ENCODE results near the gene MORF4L1. TPM values are rescaled to one million over a fixed set of nuclear protein-coding genes. Genes with fewer than 3 reads are reported as not detected.
"Not testable (repeated sequence)": the region's sequence is repeated elsewhere in the genome, so short reads cannot be mapped to it uniquely, and the experiment has no call there.

The MORF4L1 gene
- total RNA-seq, 2 experiments from 2014 or later = 463 to 496 TPM

DNA sequence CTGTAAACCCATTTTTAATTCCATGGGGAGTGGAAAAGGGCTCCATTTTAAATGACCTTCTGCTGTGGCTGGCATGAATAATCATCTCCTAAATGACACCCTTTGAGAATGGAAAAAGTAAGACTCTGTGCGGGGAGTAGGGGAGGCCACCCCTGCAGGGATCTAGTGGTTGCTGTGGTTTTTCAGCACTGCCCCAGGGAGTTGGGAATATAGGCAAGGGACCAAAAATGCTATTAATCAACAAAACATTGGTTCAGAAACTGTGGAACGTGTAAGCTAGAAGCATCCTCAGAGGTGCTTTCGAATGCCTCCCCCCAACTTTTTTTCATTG, 31.3 kb upstream of the MORF4L1 start:
- Histone ChIP-seq H3K4me3 (ENCODE audit: low read length) (no peak overlapping the region), H3K27ac (ENCODE audit: low read depth in 1 of 2, low read length in 2 of 2) (no peak overlapping the region), H3K27me3 (ENCODE audit: control insufficient read depth in 1 of 2, insufficient read depth in 2 of 2, low read length in 2 of 2) (no peaks in the 10 kb centered on the region), H3K9me3 (ENCODE audit: control insufficient read depth in 1 of 2, insufficient read depth in 1 of 2, low read length in 2 of 2) (no peaks in the 10 kb centered on the region), H3K4me1 (ENCODE audit: insufficient read depth, low read length) (no peaks in the 10 kb centered on the region), H3K36me3 (ENCODE audit: insufficient read depth, low read length) (no peaks in the 10 kb centered on the region)
- CTCF ChIA-PET = no interaction called here
- H3K4me3 Mint-ChIP-seq = no peak overlapping the region
- H3K36me3 Mint-ChIP-seq (ENCODE audit: low read depth) = no peaks in the 10 kb centered on the region
- H3K4me1 Mint-ChIP-seq (ENCODE audit: low read depth) = no peaks in the 10 kb centered on the region
- H3K27ac Mint-ChIP-seq = no peak overlapping the region
- no peak for DNase-seq
- POLR2A ChIA-PET = no interaction called here
- no peaks in the 10 kb centered on the region for H3K9me3 Mint-ChIP-seq
- intact Hi-C loops (cut with DNase I, micrococcal nuclease) = no loop called here
- no peak for ATAC-seq (ENCODE audit: poor library complexity)
- peaks cover 5% of the 10 kb centered on the region for H3K27me3 Mint-ChIP-seq
- TF ChIP-seq, protein P1, sequence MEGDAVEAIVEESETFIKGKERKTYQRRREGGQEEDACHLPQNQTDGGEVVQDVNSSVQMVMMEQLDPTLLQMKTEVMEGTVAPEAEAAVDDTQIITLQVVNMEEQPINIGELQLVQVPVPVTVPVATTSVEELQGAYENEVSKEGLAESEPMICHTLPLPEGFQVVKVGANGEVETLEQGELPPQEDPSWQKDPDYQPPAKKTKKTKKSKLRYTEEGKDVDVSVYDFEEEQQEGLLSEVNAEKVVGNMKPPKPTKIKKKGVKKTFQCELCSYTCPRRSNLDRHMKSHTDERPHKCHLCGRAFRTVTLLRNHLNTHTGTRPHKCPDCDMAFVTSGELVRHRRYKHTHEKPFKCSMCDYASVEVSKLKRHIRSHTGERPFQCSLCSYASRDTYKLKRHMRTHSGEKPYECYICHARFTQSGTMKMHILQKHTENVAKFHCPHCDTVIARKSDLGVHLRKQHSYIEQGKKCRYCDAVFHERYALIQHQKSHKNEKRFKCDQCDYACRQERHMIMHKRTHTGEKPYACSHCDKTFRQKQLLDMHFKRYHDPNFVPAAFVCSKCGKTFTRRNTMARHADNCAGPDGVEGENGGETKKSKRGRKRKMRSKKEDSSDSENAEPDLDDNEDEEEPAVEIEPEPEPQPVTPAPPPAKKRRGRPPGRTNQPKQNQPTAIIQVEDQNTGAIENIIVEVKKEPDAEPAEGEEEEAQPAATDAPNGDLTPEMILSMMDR (IDR thresholded peaks at IDR 0.05) = no peak

DNA sequence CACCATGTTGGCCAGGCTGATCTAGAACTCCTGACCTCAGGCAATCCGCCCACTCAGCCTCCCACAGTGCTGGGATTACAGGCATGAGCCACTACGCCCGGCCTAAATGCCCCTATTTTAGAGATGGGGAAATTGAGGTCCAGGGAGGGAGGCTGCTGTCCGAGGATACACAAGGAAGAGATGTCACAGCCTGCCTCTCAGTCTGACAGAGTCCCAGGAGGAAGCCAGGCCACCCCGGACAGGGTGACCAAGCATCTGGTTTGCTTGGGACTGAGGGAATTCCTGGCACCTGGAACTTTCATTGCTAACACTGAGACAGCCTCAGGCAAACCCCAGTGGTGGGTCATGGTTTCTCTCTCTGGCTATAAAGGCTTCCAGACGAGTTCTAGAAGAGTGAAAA, 30.8 kb upstream of the MORF4L1 start:
- TF ChIP-seq, protein P1 (IDR thresholded peaks at IDR 0.05) = no peak
- H3K4me1 ChIP-seq (ENCODE audit: insufficient read depth, low read length) = no peaks in the 10 kb centered on the region
- peaks cover 5% of the 10 kb centered on the region for H3K27me3 Mint-ChIP-seq
- POLR2A ChIA-PET = no interaction called here
- intact Hi-C loops (cut with DNase I, micrococcal nuclease) = no loop called here
- H3K36me3 Mint-ChIP-seq (ENCODE audit: low read depth) = no peaks in the 10 kb centered on the region
- no peaks in the 10 kb centered on the region for H3K9me3 ChIP-seq (ENCODE audit: control insufficient read depth in 1 of 2, insufficient read depth in 1 of 2, low read length in 2 of 2)
- DNase-seq (no peak), ATAC-seq (ENCODE audit: poor library complexity) (no peak)
- CTCF ChIA-PET = no interaction called here
- no peaks in the 10 kb centered on the region for H3K27me3 ChIP-seq (ENCODE audit: control insufficient read depth in 1 of 2, insufficient read depth in 2 of 2, low read length in 2 of 2)
- no peak overlapping the region for H3K27ac ChIP-seq (ENCODE audit: low read depth in 1 of 2, low read length in 2 of 2)
- H3K4me1 Mint-ChIP-seq (ENCODE audit: low read depth) = no peaks in the 10 kb centered on the region
- no peak overlapping the region for H3K4me3 Mint-ChIP-seq
- H3K4me3 ChIP-seq (ENCODE audit: low read length) = no peak overlapping the region
- no peak overlapping the region for H3K27ac Mint-ChIP-seq
- H3K9me3 Mint-ChIP-seq = no peaks in the 10 kb centered on the region
- H3K36me3 ChIP-seq (ENCODE audit: insufficient read depth, low read length) = no peaks in the 10 kb centered on the region

DNA sequence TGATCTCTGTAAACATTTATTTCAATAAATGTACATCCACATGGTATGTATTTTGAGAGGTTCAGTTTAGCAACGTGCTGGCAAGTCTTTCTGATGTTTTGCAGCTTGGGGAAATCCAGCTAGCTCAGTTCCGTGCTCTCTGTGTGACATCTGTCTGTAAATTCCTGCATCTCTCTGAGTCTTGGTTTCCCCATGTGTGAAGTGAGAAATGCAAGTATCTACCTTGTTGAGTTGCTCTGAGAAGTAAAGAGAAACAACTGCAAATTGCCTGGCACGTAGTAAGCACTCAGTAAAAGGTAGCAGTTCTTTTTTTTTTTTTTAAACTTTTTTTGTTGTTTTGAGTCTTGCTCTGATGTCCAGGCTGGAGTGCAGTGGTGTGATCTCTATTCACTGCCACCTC, 30.2 kb upstream of the MORF4L1 start:
- Mint-ChIP-seq H3K27ac (no peak overlapping the region), H3K4me1 (ENCODE audit: low read depth) (no peaks in the 10 kb centered on the region), H3K9me3 (no peaks in the 10 kb centered on the region), H3K4me3 (no peak overlapping the region), H3K36me3 (ENCODE audit: low read depth) (no peaks in the 10 kb centered on the region), H3K27me3 (peaks cover 5% of the 10 kb centered on the region)
- H3K4me1 ChIP-seq (ENCODE audit: insufficient read depth, low read length) = no peaks in the 10 kb centered on the region
- ChIA-PET POLR2A (no interaction called here), CTCF (no interaction called here)
- TF ChIP-seq, protein P1 (IDR thresholded peaks at IDR 0.05) = no peak
- no peaks in the 10 kb centered on the region for H3K9me3 ChIP-seq (ENCODE audit: control insufficient read depth in 1 of 2, insufficient read depth in 1 of 2, low read length in 2 of 2)
- no peak for ATAC-seq (ENCODE audit: poor library complexity)
- intact Hi-C loops (cut with DNase I, micrococcal nuclease) = no loop called here
- H3K36me3 ChIP-seq (ENCODE audit: insufficient read depth, low read length) = no peaks in the 10 kb centered on the region
- H3K4me3 ChIP-seq (ENCODE audit: low read length) = no peak overlapping the region
- no peaks in the 10 kb centered on the region for H3K27me3 ChIP-seq (ENCODE audit: control insufficient read depth in 1 of 2, insufficient read depth in 2 of 2, low read length in 2 of 2)
- no peak overlapping the region for H3K27ac ChIP-seq (ENCODE audit: low read depth in 1 of 2, low read length in 2 of 2)
- no peak for DNase-seq

DNA sequence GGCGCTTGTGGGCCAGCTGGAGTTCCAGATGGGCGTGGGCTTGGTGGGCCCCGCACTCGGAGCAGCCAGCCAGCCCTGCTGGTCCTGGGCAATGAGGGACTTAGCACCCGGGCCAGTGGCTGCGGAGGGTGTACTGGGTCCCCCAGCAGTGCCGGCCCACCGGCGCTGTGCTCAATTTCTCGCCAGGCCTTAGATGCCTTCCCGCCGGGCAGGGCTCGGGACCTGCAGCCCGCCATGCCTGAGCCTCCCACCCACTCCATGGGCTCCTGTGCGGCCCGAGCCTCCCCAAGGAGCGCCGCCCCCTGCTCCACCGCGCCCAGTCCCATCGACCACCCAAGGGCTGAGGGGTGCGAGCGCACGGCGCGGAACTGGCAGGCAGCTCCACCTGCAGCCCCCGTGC, 25.8 kb upstream of the MORF4L1 start:
- H3K27ac Mint-ChIP-seq; H3K4me3 ChIP-seq (ENCODE audit: low read length); H3K27me3 ChIP-seq (ENCODE audit: control insufficient read depth in 1 of 2, insufficient read depth in 2 of 2, low read length in 2 of 2); H3K9me3 ChIP-seq (ENCODE audit: control insufficient read depth in 1 of 2, insufficient read depth in 1 of 2, low read length in 2 of 2); ATAC-seq (ENCODE audit: poor library complexity); H3K4me1 ChIP-seq (ENCODE audit: insufficient read depth, low read length); DNase-seq; POLR2A ChIA-PET; H3K9me3 Mint-ChIP-seq; H3K27me3 Mint-ChIP-seq; H3K36me3 Mint-ChIP-seq (ENCODE audit: low read depth); H3K36me3 ChIP-seq (ENCODE audit: insufficient read depth, low read length); H3K4me3 Mint-ChIP-seq; CTCF ChIA-PET; H3K4me1 Mint-ChIP-seq (ENCODE audit: low read depth); H3K27ac ChIP-seq (ENCODE audit: low read depth in 1 of 2, low read length in 2 of 2); intact Hi-C loops (cut with DNase I, micrococcal nuclease): not testable (repeated sequence)

DNA sequence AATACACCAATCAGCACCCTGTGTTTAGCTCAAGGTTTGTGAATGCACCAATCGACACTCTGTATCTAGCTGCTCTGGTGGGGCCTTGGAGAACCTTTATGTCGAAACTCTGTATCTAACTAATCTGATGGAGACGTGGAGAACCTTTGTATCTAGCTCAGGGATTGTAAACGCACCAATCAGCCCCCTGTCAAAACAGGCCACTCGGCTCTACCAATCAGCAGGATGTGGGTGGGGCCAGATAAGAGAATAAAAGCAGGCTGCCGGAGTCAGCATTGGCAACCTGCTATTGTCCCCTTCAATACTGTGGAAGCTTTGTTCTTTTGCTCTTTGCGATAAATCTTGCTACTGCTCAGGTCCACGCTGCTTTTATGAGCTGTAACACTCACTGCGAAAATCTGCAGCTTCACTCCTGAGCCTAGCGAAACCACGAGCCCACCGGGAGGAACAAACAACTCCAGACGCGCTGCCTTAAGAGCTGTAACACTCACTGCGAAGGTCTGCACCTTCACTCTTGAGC, 25.2 kb upstream of the MORF4L1 start:
- ATAC-seq (ENCODE audit: poor library complexity); CTCF ChIA-PET; H3K4me1 ChIP-seq (ENCODE audit: insufficient read depth, low read length); H3K27me3 ChIP-seq (ENCODE audit: control insufficient read depth in 1 of 2, insufficient read depth in 2 of 2, low read length in 2 of 2); H3K36me3 ChIP-seq (ENCODE audit: insufficient read depth, low read length); H3K4me1 Mint-ChIP-seq (ENCODE audit: low read depth); H3K27ac ChIP-seq (ENCODE audit: low read depth in 1 of 2, low read length in 2 of 2); H3K4me3 Mint-ChIP-seq; intact Hi-C loops (cut with DNase I, micrococcal nuclease); H3K36me3 Mint-ChIP-seq (ENCODE audit: low read depth); H3K27me3 Mint-ChIP-seq; H3K27ac Mint-ChIP-seq; H3K9me3 Mint-ChIP-seq; POLR2A ChIA-PET; DNase-seq; H3K4me3 ChIP-seq (ENCODE audit: low read length); H3K9me3 ChIP-seq (ENCODE audit: control insufficient read depth in 1 of 2, insufficient read depth in 1 of 2, low read length in 2 of 2): not testable (repeated sequence)
